PC-9 (cell line): ENCODE results near the gene MYO7B. TPM values are rescaled to one million over a fixed set of nuclear protein-coding genes. Genes with fewer than 3 reads are reported as not detected.

Source experiments
- BruUV-seq: library from RNA; stranded (reverse); fragments of 400-500 nt; replicated peaks from 2 replicates; lab custom pipeline; 2021; lab: Mats Ljungman, UMichigan
- CTCF ChIA-PET: fragments of 300-600 bp; sonication (Branson Sonifier 250); formaldehyde crosslinking; loops from one replicate; lab custom pipeline; 2022; ENCODE audit warnings: antibody characterized with exemption; lab: Charles Lee
- POLR2A ChIA-PET: fragments of 300-600 bp; sonication (Branson Sonifier 250); formaldehyde crosslinking; loops from one replicate; lab custom pipeline; 2022; ENCODE audit warnings: antibody characterized with exemption; ENCODE audit not compliant: unreplicated experiment; lab: Charles Lee
- DNase-seq, 2 experiments: peaks; one replicate each; pipeline versions ENCODE4 v3.0.0 to v3.0.0-alpha.2; 2015 to 2022; ENCODE audit warnings: mixed read lengths in 1 of 2
- H2AFZ ChIP-seq: fragments of 200-600 bp; sonication (generic); 2 replicates; pipeline ENCODE4 v1.8.1; 2017; ENCODE audit warnings: antibody characterized with exemption
- H3F3A ChIP-seq: fragments of 200-600 bp; sonication (generic); 2 replicates; pipeline ENCODE4 v1.8.1; 2017; ENCODE audit warnings: antibody characterized with exemption, mild to moderate bottlenecking, low read depth; ENCODE audit not compliant: insufficient read depth
- H3K27ac ChIP-seq: fragments of 200-600 bp; sonication (generic); 2 replicates; pipeline ENCODE4 v1.6.1; 2016; ENCODE audit warnings: mixed run types
- H3K27me3 ChIP-seq: fragments of 200-600 bp; sonication (generic); 2 replicates; pipeline ENCODE4 v1.6.1; 2016; ENCODE audit warnings: low read depth, mixed run types; ENCODE audit not compliant: insufficient read depth
- H3K36me3 ChIP-seq: fragments of 200-600 bp; sonication (generic); 2 replicates; pipeline ENCODE4 v1.6.1; 2016; ENCODE audit warnings: low read depth, mixed run types
- H3K4me1 ChIP-seq: fragments of 200-600 bp; sonication (generic); replicated peaks from 2 replicates; pipeline ENCODE4 v1.6.1; 2016; ENCODE audit warnings: mixed run types; ENCODE audit not compliant: insufficient read depth
- H3K4me2 ChIP-seq: fragments of 200-600 bp; sonication (generic); 2 replicates; pipeline ENCODE4 v1.6.1; 2017; ENCODE audit warnings: mixed run types
- H3K4me3 ChIP-seq: fragments of 200-600 bp; sonication (generic); 2 replicates; pipeline ENCODE4 v1.6.1; 2016; ENCODE audit warnings: mixed run types
- H3K79me2 ChIP-seq: fragments of 200-600 bp; sonication (generic); 2 replicates; pipeline ENCODE4 v1.6.1; 2017; ENCODE audit warnings: low read depth, mixed run types
- H3K9me2 ChIP-seq: fragments of 200-600 bp; sonication (generic); 2 replicates; pipeline ENCODE4 v1.8.1; 2017; ENCODE audit warnings: mild to moderate bottlenecking; ENCODE audit not compliant: insufficient read depth
- H3K9me3 ChIP-seq: fragments of 200-600 bp; sonication (generic); 2 replicates; pipeline ENCODE4 v1.8.1; 2016; ENCODE audit warnings: low read depth; ENCODE audit not compliant: insufficient read depth
- H4K20me1 ChIP-seq: fragments of 200-600 bp; sonication (generic); 2 replicates; pipeline ENCODE4 v1.8.1; 2017; ENCODE audit not compliant: insufficient read depth
- CTCF ChIP-seq: fragments of 200-600 bp; sonication (generic); conservative IDR thresholded peaks from 2 replicates; pipeline ENCODE4 v1.6.1; 2017; ENCODE audit warnings: mixed run types, antibody characterized with exemption, mild to moderate bottlenecking, moderate library complexity
- EZH2 ChIP-seq: fragments of 200-600 bp; sonication (generic); IDR thresholded peaks from 2 replicates; pipeline ENCODE4 v1.8.0; 2017; ENCODE audit warnings: antibody characterized with exemption, low read depth
- intact Hi-C: fragments of 100-400 bp; cut with micrococcal nuclease; formaldehyde crosslinking; loops from one replicate; pipeline ENCODE4 v1.10.0; 2022; ENCODE audit not compliant: unreplicated experiment
- total RNA-seq: library from RNA; stranded (reverse); gene quantifications from 2 replicates; pipeline ENCODE4 v1.2.3, GENCODE V29; 2021

The MYO7B gene
- total RNA-seq, 1 experiment from 2014 or later, result not detected

GRCh38 chr2:127628767-127629614, 93.5 kb downstream of the MYO7B start:
- Histone ChIP-seq H2AFZ (no peak overlapping the region), H4K20me1 (no peaks in the 10 kb centered on the region), H3K4me2 (no peak overlapping the region), H3K4me1 (peaks cover 8% of the 10 kb centered on the region; the same call in 1 of the 2 replicates), H3K27ac (no peak overlapping the region), H3F3A (no peaks in the 10 kb centered on the region), H3K9me2 (no peaks in the 10 kb centered on the region), H3K4me3 (no peak overlapping the region), H3K27me3 (0 out of 2 replicates have a peak, but pooled peaks cover 9% of the 10 kb centered on the region), H3K79me2 (no peaks in the 10 kb centered on the region), H3K9me3 (no peaks in the 10 kb centered on the region), H3K36me3 (no peaks in the 10 kb centered on the region)
- intact Hi-C loops, result no loop called here
- no peak for DNase-seq
- ChIA-PET CTCF (no interaction called here), POLR2A (no interaction called here)
- BruUV-seq, result no TSS peak
- TF ChIP-seq CTCF (no peak), EZH2 (no peak)

- H3K4me1 ChIP-seq, result peaks cover 8% of the 10 kb centered on the region; the same call in 1 of the 2 replicates
- no peaks in the 10 kb centered on the region for H3K9me2 ChIP-seq
- H3K79me2 ChIP-seq, result no peaks in the 10 kb centered on the region
- POLR2A ChIA-PET, result no interaction called here
- intact Hi-C loops, result no loop called here
- no peaks in the 10 kb centered on the region for H3K36me3 ChIP-seq
- no peaks in the 10 kb centered on the region for H3F3A ChIP-seq
- CTCF ChIA-PET, result no interaction called here
- H2AFZ ChIP-seq, result no peak overlapping the region
- H3K27ac ChIP-seq, result no peak overlapping the region
- no peak overlapping the region for H3K4me3 ChIP-seq
- H3K4me2 ChIP-seq, result no peak overlapping the region
- TF ChIP-seq EZH2 (no peak), CTCF (no peak)
- H3K27me3 ChIP-seq, result 0 out of 2 replicates have a peak, but pooled peaks cover 9% of the 10 kb centered on the region
- no peaks in the 10 kb centered on the region for H4K20me1 ChIP-seq
- no peaks in the 10 kb centered on the region for H3K9me3 ChIP-seq
- DNase-seq, result no peak
- BruUV-seq, result no TSS peak
Measured at GRCh38 chr2:127629637-127630036, 94.2 kb downstream of the MYO7B start.

GRCh38 chr2:127630096-127630863, 94.8 kb downstream of the MYO7B start:
- Histone ChIP-seq H3K36me3 (no peaks in the 10 kb centered on the region), H3K4me3 (no peak overlapping the region), H3K9me3 (no peaks in the 10 kb centered on the region), H3K27me3 (0 out of 2 replicates have a peak, but pooled peaks cover 9% of the 10 kb centered on the region), H3F3A (no peaks in the 10 kb centered on the region), H3K9me2 (no peaks in the 10 kb centered on the region), H3K79me2 (no peaks in the 10 kb centered on the region), H4K20me1 (no peaks in the 10 kb centered on the region), H3K27ac (no peak overlapping the region), H3K4me2 (no peak overlapping the region), H3K4me1 (peaks cover 8% of the 10 kb centered on the region; the same call in 1 of the 2 replicates), H2AFZ (no peak overlapping the region)
- BruUV-seq, result no TSS peak
- intact Hi-C loops, result no loop called here
- ChIA-PET CTCF (no interaction called here), POLR2A (no interaction called here)
- TF ChIP-seq CTCF (no peak), EZH2 (no peak)
- no peak for DNase-seq
